Measurements from ENCODE around the gene MYT1. TPM values are rescaled to one million over a fixed set of nuclear protein-coding genes. Genes with fewer than 3 reads are reported as not detected.

MYT1 gene
- total RNA-seq, 2 donors from 2014 or later = 2.4 to 4.5 TPM

DNA sequence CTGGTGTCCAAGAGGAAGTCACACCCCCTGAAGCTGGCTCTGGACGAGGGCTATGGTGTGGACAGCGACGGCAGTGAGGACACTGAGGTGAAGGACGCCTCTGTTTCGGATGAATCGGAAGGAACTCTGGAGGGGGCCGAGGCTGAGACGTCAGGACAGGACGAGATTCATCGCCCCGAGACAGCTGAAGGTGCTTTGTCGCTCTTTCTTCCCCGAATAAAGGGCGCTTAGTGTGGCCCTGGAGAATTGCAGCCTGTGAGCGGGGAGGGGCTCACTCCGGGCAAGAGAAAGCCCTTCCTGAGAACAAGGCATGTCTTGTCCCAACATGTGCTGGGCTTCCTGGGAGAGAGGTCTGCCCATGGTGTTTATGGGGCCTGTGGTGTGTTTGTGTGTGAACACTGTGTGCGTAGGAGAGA lies 41.4 kb downstream of the MYT1 start:
- Mint-ChIP-seq H3K27ac (no peak overlapping the region), H3K27me3 (ENCODE audit: insufficient read depth) (no peaks in the 10 kb centered on the region), H3K9me3 (peaks cover 3% of the 10 kb centered on the region), H3K4me1 (no peaks in the 10 kb centered on the region), H3K36me3 (ENCODE audit: low read depth) (peaks cover 18% of the 10 kb centered on the region), H3K4me3 (no peak overlapping the region)
- 91 to 93% methylated on average over 15 to 17 of the region's 17 CpGs for WGBS, 2 experiments (ENCODE audit: insufficient coverage in 1 of 2, insufficient read length in 1 of 2)
- no peaks in the 10 kb centered on the region for H3K9me3 ChIP-seq (ENCODE audit: control insufficient read depth, low read length)
- no peak overlapping the region for H3K27ac ChIP-seq (ENCODE audit: low read depth, low read length)
- H3K27me3 ChIP-seq (ENCODE audit: control insufficient read depth, insufficient read depth, low read length, poor library complexity, severe bottlenecking) = no peaks in the 10 kb centered on the region
- H3K36me3 ChIP-seq (ENCODE audit: control insufficient read depth, insufficient read depth, low read length) = no peaks in the 10 kb centered on the region
- no peak overlapping the region for H3K4me3 ChIP-seq (ENCODE audit: low read length)
- H3K4me1 ChIP-seq (ENCODE audit: control insufficient read depth, insufficient read depth, low read length) = no peaks in the 10 kb centered on the region
- DNase-seq = no peak
- no peak overlapping the region for H3K9ac ChIP-seq (ENCODE audit: extremely low read depth, low read length, poor library complexity, severe bottlenecking)
- TF ChIP-seq, protein P1, sequence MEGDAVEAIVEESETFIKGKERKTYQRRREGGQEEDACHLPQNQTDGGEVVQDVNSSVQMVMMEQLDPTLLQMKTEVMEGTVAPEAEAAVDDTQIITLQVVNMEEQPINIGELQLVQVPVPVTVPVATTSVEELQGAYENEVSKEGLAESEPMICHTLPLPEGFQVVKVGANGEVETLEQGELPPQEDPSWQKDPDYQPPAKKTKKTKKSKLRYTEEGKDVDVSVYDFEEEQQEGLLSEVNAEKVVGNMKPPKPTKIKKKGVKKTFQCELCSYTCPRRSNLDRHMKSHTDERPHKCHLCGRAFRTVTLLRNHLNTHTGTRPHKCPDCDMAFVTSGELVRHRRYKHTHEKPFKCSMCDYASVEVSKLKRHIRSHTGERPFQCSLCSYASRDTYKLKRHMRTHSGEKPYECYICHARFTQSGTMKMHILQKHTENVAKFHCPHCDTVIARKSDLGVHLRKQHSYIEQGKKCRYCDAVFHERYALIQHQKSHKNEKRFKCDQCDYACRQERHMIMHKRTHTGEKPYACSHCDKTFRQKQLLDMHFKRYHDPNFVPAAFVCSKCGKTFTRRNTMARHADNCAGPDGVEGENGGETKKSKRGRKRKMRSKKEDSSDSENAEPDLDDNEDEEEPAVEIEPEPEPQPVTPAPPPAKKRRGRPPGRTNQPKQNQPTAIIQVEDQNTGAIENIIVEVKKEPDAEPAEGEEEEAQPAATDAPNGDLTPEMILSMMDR (conservative IDR thresholded peaks at IDR 0.05) = no peak

DNA sequence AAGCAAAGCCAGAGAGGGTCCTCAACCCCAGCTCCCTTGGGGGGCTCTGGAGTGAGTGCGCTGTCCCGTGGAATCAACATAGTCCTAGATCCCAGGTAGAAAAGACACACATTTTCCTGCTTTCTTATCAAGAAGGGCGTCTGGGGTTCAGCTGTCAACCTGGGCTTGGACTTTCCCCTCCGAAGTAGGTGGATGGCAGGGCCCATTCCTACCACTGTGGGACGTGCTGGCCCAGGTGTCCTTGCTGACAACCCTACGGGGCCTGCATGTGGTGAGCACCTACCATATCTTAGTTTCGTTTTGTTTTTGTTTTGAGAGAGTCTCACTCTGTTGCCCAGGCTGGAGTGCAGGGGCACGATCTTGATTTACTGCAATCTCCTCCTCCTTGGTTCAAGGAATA lies 42.4 kb downstream of the MYT1 start:
- DNase-seq = no peak
- Histone ChIP-seq H3K9ac (ENCODE audit: extremely low read depth, low read length, poor library complexity, severe bottlenecking) (no peak overlapping the region), H3K36me3 (ENCODE audit: control insufficient read depth, insufficient read depth, low read length) (no peaks in the 10 kb centered on the region), H3K4me1 (ENCODE audit: control insufficient read depth, insufficient read depth, low read length) (no peaks in the 10 kb centered on the region), H3K27ac (ENCODE audit: low read depth, low read length) (no peak overlapping the region), H3K9me3 (ENCODE audit: control insufficient read depth, low read length) (no peaks in the 10 kb centered on the region), H3K27me3 (ENCODE audit: control insufficient read depth, insufficient read depth, low read length, poor library complexity, severe bottlenecking) (no peaks in the 10 kb centered on the region), H3K4me3 (ENCODE audit: low read length) (no peak overlapping the region)
- Mint-ChIP-seq H3K27me3 (ENCODE audit: insufficient read depth) (no peaks in the 10 kb centered on the region), H3K4me3 (no peak overlapping the region), H3K27ac (no peak overlapping the region), H3K36me3 (ENCODE audit: low read depth) (peaks cover 12% of the 10 kb centered on the region), H3K9me3 (peaks cover 3% of the 10 kb centered on the region), H3K4me1 (no peaks in the 10 kb centered on the region)
- TF ChIP-seq, protein P1 (conservative IDR thresholded peaks at IDR 0.05) = no peak
- 90 to 94% methylated on average over 5 to 8 of the region's 8 CpGs for WGBS, 2 experiments (ENCODE audit: insufficient coverage in 1 of 2, insufficient read length in 1 of 2)

DNA sequence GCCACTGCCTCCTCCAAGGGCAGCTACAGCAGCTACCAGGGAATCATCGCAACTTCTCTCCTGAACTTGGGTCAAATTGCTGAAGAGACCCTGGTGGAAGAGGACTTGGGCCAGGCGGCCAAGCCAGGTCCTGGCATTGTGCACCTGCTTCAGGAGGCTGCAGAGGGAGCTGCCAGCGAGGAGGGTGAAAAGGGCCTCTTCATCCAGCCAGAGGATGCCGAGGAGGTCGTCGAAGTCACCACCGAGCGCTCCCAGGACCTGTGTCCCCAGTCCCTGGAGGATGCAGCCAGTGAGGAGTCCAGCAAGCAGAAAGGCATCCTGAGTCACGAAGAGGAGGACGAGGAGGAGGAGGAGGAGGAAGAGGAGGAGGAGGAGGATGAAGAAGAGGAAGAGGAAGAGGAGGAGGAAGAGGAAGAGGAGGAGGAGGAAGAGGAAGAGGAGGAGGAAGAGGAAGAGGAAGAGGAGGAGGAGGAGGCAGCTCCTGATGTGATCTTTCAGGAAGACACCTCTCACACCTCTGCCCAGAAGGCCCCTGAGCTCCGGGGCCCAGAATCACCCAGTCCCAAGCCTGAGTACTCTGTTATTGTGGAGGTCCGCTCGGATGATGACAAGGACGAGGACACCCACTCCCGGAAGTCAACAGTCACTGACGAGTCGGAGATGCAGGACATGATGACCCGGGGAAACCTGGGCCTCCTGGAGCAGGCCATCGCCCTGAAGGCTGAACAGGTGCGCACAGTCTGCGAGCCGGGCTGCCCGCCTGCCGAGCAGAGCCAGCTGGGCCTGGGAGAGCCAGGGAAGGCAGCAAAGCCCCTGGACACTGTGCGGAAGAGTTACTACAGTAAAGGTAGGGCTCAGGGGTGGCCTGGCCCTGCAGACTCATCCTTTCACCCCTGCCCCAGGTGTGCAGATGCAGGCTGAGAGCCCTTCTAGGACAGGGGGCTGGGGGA lies 43.7 kb downstream of the MYT1 start:
- H3K27me3 Mint-ChIP-seq (ENCODE audit: insufficient read depth) = peaks cover 3% of the 10 kb centered on the region

More for the DNA sequence above, 43.7 kb downstream of the MYT1 start:
- Histone ChIP-seq H3K9ac (ENCODE audit: extremely low read depth, low read length, poor library complexity, severe bottlenecking) (no peak overlapping the region), H3K4me3 (ENCODE audit: low read length) (no peak overlapping the region), H3K36me3 (ENCODE audit: control insufficient read depth, insufficient read depth, low read length) (no peaks in the 10 kb centered on the region), H3K4me1 (ENCODE audit: control insufficient read depth, insufficient read depth, low read length) (no peaks in the 10 kb centered on the region), H3K27me3 (ENCODE audit: control insufficient read depth, insufficient read depth, low read length, poor library complexity, severe bottlenecking) (peaks cover 6% of the 10 kb centered on the region), H3K9me3 (ENCODE audit: control insufficient read depth, low read length) (no peaks in the 10 kb centered on the region), H3K27ac (ENCODE audit: low read depth, low read length) (no peak overlapping the region)
- TF ChIP-seq, protein P1 (conservative IDR thresholded peaks at IDR 0.05) = no peak
- WGBS, 2 experiments (ENCODE audit: insufficient coverage in 1 of 2, insufficient read length in 1 of 2) = 92 to 96% methylated on average over 20 to 25 of the region's 25 CpGs
- DNase-seq = no peak
- Mint-ChIP-seq H3K4me3 (no peak overlapping the region), H3K4me1 (no peaks in the 10 kb centered on the region), H3K36me3 (ENCODE audit: low read depth) (peaks cover 6% of the 10 kb centered on the region), H3K9me3 (no peaks in the 10 kb centered on the region), H3K27ac (no peak overlapping the region)

Measured in endodermal cell (in vitro differentiated cells).